Tibial artery (tissue), 4 donors: ENCODE data around the gene NINL.
"Not testable (repeated sequence)": the region's sequence is repeated elsewhere in the genome, so short reads cannot be mapped to it uniquely, and the experiment has no call there.

ENCODE experiments used
- DNase-seq, 2 donors: peaks; one replicate each; pipeline ENCODE4 v3.0.0-alpha.2; 2019
- H3K27ac ChIP-seq, 2 donors: fragments of 200-600 bp; sonication (generic) in 1 of 2; 1 replicate in 1 of 2; 2 replicates in 1 of 2; pipeline ENCODE4 v1.5.1; 2018 to 2019; ENCODE audit warnings: mild to moderate bottlenecking in 1 of 2
- H3K27me3 ChIP-seq, 2 donors: fragments of 200-600 bp; sonication (generic) in 1 of 2; one replicate each; pipeline versions ENCODE4 v1.5.1 to v1.6.0; 2016 to 2019
- H3K36me3 ChIP-seq, 3 donors: fragments of 200-600 bp; sonication (generic) in 2 of 3; one replicate each; pipeline ENCODE4 v1.5.1; 2016 to 2019; ENCODE audit warnings: mild to moderate bottlenecking in 2 of 3
- H3K4me1 ChIP-seq, 4 donors: fragments of 200-600 bp; sonication (generic) in 2 of 4; 1 replicate in 3 of 4; 2 replicates in 1 of 4; pipeline ENCODE4 v1.5.1; 2016 to 2019
- H3K4me3 ChIP-seq, 2 donors: fragments of 200-600 bp; sonication (generic) in 1 of 2; 1 replicate in 1 of 2; 2 replicates in 1 of 2; pipeline ENCODE4 v1.5.1; 2018 to 2019; ENCODE audit warnings: mild to moderate bottlenecking in 2 of 2
- H3K9me3 ChIP-seq, 3 donors: fragments of 200-600 bp; sonication (generic) in 1 of 3; one replicate each; pipeline ENCODE4 v1.5.1; 2016 to 2019
- CTCF ChIP-seq, 2 experiments: fragments of 200-600 bp in 1 of 2; fragments of 450-650 bp in 1 of 2; IDR thresholded peaks; one replicate each; pipeline ENCODE4 v1.5.1; 2017 to 2019; ENCODE audit warnings: antibody characterized with exemption in 2 of 2, mild to moderate bottlenecking in 1 of 2, moderate library complexity in 1 of 2
- intact Hi-C: fragments of 100-400 bp; cut with DNase I; formaldehyde crosslinking; loops from one replicate; pipeline ENCODE4 v1.15.0; 2023; ENCODE audit warnings: low total_unique reads

The NINL gene

GRCh38 chr20:25584905-25585704 lies at the start of gene NINL:
Gene NINL (minus strand): TSS chr20:25585531. CDS start chr20:25526587, 58,944 bp downstream.
- peak within 1 kb of the TSS; percentile 55 to 60 for H3K27ac ChIP-seq

DNA sequence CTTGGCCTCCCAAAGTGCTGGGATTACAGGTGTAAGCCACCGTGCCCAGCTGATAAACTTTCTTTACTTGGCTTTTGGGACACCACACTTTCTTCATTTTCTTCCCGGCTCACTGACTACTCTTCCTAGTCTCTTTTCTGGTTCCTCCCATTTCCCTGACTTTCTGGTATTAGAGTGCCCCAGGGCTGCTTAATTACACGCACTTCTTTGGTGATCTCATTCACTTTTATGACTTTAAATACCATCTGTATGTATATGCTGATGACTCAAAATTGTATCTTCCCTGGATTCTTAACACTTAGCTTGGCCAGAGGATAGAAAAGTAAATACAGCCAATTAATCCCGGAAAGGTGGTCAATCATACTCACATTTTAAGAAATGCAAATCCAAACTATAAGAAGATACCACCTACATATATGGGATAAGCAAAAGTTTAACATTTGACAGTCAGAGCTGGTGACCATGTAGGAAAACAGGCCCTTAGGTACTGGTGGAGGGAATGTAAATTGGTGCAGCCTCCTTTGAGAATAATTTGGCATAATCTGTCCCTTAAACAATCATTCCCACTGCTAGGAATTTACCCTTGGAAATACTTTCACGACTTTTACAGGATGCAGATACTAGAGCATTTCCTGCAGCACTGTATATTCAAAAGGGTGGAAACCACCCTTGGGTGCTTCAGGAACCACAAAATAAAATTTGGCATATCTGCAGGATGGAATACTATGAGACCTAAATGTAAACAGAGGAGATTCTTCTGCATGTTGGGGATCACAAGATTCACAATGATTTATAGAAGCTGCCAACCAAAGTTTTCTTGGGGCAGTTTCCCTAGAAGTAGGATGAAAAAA lies 47.8 kb upstream of the NINL start:
- Histone ChIP-seq H3K4me1 (no peaks in the 10 kb centered on the region), H3K27me3 (no peaks in the 10 kb centered on the region), H3K4me3 (no peak overlapping the region), H3K36me3 (peaks cover 6 to 11% (median 6%) of the 10 kb centered on the region in 3 donors), H3K27ac (no peak overlapping the region), H3K9me3 (no peaks in the 10 kb centered on the region)
- no peak for TF ChIP-seq CTCF (IDR thresholded peaks at IDR 0.05)
- intact Hi-C loops: no loop called here
- no peak for DNase-seq

More at GRCh38 chr20:25584905-25585704, at the start of gene NINL:
- intact Hi-C loops: no loop called here
- H3K4me1 ChIP-seq: peaks cover 0 to 13% (median 7%) of the 10 kb centered on the region in 4 donors
- H3K36me3 ChIP-seq: no peaks in the 10 kb centered on the region
- no peak for TF ChIP-seq CTCF (IDR thresholded peaks at IDR 0.05)
- H3K4me3 ChIP-seq: peak within 1 kb of the TSS; percentile 61 to 65
- H3K9me3 ChIP-seq: no peaks in the 10 kb centered on the region
- no peaks in the 10 kb centered on the region for H3K27me3 ChIP-seq
- DNase-seq: peak; percentile 51 to 71

- H3K9me3 ChIP-seq, DNase-seq, H3K27ac ChIP-seq, H3K4me1 ChIP-seq, H3K4me3 ChIP-seq, intact Hi-C loops, H3K36me3 ChIP-seq, H3K27me3 ChIP-seq: not testable (repeated sequence)
Observed at GRCh38 chr20:25630615-25631014, 45.3 kb upstream of the NINL start.

GRCh38 chr20:25629816-25630499 lies 44.6 kb upstream of the NINL start:
- peaks cover 0 to 4% (median 0%) of the 10 kb centered on the region in 3 donors for H3K36me3 ChIP-seq
- no peaks in the 10 kb centered on the region for H3K27me3 ChIP-seq
- DNase-seq: no peak
- TF ChIP-seq CTCF (IDR thresholded peaks at IDR 0.05): no peak
- intact Hi-C loops: no loop called here
- H3K4me1 ChIP-seq: no peaks in the 10 kb centered on the region
- no peak overlapping the region for H3K4me3 ChIP-seq
- no peaks in the 10 kb centered on the region for H3K9me3 ChIP-seq
- H3K27ac ChIP-seq: no peak overlapping the region

DNA sequence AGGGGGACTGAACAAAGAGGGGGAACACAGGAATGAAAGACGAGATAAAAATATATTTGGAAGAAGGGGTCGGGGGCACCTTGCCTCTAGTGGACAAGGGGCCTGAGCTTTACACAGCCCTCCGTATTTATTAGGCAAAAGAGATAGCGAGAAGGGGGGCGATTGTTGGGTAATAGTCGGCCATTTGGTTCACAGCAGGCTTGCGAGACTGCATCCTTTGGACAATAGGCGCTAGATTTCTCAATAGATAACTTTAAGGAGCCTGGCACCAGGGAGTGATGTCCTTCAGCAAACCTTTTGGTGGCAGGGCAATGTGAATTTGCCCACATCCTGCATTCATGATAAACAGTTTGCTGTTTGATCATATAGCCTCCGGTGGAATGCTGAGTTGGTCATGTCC lies 41.4 kb upstream of the NINL start:
- H3K4me1 ChIP-seq: peaks cover 0 to 19% (median 11%) of the 10 kb centered on the region in 4 donors
- H3K27ac ChIP-seq: no peak overlapping the region
- intact Hi-C loops: no loop called here
- DNase-seq: no peak
- no peaks in the 10 kb centered on the region for H3K36me3 ChIP-seq
- TF ChIP-seq CTCF (IDR thresholded peaks at IDR 0.05): no peak
- no peak overlapping the region for H3K4me3 ChIP-seq
- H3K27me3 ChIP-seq: no peaks in the 10 kb centered on the region
- H3K9me3 ChIP-seq: no peaks in the 10 kb centered on the region
